GM21390 (cell line): ENCODE data around the gene CD40.

Experiments
- ATAC-seq: cut with Tn5 transposase; IDR thresholded peaks from one replicate; pipeline ENCODE4 v1.9.1; 2021; ENCODE audit not compliant: unreplicated experiment

Gene CD40

DNA sequence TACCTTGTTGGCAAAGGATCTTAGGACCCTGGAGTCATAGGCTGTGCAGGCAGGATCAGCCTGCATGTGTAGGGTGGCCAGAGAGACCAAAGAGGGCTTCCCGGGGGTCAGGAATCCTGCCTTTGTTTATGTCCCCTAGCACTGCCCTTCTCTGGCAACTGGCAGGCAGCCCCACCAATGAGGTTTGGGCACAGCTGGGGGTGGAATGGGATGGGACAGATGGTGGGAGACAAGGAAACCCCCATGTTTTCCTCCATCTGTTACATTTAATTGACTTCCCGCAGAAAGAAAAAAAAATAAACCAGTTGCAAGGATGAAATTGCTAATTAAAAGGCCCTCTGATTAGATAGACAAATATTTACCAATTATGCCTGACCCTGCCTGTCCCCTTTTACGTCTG lies 27.6 kb downstream of the CD40 start:
- ATAC-seq, result no peak

DNA sequence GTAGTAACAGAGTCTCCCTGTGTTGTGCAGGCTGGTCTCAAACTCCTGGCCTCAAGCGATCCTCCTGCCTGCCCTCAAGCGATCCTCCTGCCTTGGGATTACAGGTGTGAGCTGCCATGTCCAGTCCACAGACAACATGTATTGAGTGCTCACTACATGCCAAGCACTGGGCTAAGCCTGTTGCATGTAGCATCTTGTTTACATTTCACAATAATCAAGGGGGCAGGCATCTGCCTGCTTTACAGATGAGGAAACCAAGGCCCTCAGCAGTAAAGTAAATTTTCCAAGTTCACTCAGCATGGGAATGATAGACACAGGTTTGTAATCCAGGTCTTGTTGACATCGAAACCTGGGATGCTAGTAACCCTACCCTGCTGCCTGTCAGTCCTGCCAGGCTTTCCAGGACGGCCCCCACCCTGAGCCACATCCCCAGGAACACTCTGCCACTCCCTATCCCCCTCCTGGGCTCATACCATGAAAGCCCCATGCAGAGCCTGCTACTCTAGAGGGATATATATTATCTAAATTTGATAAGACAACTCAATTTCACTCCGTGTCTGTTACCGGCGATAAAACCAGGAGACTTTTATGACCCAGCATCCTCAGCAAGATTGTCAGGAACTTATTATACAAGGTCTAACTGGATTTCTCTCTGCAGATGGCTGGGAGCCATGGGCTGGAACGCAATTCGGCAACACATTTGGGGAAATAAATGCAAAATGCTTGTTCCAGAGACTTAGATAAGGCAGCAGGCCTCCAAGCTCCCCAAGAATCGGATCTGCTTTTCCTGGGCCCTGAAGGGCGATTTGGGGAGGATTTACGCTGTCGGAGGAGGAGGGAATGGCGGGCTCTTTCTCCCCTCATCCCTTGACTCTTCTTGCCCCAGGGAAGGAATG lies 30.4 kb downstream of the CD40 start:
- no peak for ATAC-seq

DNA sequence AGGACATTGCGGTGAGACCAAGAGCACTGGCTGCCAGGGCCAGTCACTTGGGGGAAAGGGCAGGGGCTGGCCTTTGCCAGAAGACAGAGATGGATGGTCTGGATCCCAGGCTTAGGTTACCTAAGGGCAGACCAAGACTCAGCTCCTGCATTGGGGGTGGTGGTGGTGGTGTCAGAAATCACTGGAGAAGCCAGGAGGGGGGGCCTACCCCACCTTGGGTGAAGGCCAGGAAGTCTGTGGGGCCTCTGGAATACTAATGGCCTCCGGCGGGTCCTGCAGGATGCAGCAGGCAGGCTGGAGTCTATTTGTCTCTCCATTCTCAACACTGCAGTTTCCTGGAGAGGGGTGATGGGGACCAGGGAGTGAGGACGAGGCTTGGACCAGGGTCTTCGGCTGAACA lies 32.8 kb downstream of the CD40 start:
- ATAC-seq, result no peak

DNA sequence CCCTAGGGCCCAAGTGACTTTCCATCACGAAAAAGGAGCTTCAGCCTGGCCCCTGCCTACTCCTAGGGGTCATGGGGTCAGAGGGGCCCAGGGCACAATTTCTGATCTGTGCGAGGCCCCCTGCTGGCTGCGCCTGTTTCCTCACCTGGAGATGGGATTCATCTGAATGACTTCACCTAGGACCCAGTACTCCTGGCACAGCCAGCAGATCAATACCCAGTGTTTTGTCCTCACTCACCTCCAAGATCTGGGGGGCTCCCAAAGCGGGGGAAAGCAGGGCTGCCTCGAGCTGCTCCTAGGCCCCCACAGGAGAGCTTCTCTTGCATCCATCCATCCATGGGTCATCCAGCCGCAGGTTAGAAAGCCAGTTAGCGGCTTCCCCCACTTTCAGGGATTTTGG lies 33.8 kb downstream of the CD40 start:
- ATAC-seq, result no peak

DNA sequence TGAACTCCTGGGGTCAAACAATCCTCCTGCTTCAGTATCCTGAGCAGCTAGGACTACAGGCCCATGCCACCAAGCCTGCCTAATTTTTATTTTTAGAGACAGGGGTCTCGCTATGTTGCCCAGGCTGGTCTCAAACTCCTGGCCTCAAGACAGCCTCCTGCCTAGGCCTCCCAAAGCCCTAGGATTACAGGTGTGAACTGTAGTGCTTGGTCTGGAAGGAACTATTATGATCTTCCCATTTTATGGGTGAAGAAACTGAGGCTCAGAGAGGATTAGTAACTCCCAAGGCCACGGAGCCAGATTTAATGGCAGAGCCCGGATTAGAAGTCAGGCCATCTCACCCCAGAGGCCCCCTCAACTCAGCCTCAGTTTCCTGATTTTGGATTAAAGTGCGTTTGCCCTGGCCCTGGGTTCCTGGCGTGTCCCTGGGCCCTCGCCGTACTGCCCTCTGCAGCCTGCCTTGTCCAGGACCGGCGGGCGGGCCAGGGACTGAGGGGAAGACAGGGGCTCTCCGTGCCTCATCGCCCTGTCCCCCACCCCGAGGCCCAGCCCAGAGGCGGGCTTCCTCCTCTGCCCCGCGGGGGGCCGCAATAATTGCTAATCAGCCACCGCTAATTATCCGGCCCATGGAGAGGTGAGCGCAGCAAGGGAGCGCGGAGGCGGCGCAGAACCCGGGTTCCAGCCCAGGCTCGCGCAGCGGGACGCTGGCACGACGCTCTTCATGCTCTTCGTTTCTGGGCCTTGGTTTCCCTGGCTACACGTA lies 34.9 kb downstream of the CD40 start:
- no peak for ATAC-seq

DNA sequence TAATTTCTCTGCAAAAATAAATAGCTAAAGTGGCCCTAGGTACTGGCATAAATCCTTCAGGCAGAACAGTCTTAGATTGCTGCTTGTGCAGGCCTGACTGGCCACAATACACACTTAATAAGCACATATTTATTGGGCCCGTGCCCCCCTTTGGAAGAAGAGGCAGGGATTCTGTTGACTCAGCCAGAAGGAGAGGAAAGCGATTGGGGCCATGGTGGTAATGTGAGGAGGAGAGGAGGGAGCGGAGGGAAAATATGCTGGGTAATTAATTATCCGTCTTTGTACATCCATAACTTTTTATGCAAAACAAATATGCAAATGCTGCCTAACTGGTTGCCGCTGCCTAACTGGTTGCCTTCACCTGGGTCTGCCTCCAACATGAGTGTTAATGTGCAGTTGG lies 36.2 kb downstream of the CD40 start:
- ATAC-seq, result no peak

DNA sequence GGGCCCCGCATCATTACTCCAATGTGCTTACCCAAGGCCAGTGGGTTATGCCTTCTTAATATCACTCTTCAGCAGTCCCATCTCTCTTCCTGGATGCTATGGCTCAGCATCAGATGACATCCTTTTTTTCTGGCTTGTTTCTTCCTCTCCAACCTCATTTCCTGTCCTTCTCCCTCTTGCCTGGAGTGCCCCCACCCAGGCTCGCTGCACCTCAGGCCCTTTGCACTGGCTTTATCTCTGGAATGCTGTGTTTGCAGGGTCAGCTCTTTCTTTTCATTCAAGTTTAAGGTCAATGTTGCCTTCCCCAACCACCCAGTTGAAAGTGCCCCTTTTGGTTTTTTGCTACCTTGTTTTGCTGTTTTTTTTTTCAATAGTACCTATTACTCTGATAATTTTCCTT lies 36.7 kb downstream of the CD40 start:
- ATAC-seq, result no peak

DNA sequence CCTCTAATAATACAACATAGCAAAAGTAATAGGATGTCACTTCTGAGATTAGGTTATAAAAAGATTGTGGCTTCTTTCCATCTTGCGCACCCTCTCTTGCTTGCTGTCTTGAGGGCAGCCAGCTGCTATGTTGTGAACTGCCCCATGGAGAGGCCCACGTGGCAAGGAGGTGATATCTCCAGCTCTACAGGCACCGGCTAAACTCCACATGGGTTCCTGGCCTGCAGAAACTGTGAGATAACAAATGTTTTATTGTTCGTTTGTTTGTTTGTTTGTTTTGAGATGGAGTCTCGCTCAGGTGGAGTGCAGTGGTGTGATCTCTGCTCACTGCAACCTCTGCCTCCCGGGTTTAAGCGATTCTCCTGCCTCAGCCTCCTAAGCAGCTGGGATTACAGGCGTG lies 38.0 kb downstream of the CD40 start:
- ATAC-seq, result no peak

DNA sequence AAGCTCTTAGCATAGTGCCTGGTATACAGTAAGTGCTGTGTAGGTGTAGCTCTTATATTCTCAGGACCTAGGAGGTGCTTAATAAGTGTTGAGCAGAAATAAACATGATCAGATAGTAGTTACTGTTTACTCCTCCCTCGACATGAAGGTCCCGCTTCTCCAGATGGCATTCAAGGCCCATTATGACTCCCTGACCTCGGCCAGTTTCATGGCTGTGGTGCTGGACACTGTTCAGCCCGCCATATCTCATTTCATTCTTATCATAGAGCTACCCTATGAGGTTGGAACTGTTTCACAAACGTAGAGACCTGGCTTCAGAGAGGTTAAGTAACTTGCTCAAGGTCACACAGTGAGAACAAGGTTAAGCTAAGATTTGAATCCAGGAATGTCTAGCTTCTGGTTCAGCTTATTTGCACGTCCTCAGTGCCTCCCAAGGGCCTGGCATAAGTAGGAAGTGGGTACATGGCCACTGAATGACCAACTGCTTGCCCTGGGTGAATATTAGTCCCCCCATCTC lies 39.0 kb downstream of the CD40 start:
- ATAC-seq, result no peak

DNA sequence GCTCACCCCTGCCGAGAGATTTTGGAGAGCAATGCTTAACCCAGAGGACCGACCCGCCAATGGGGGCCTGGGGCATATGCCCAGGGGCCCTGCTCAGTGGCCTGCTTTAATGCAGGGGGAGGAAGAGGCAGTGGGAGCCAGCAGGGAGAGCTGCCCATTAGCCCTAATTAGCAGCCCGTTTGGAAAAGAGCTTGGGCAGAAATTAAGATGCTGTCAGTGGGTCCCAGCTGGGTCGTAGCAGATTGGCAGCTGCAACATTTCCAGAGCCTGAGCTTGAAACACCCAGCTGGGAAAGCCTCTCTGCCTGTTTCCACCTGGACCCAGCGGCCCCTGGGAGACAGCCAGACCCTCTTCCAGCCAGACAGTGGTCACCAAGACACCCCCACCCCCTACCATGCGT lies 39.5 kb downstream of the CD40 start:
- no peak for ATAC-seq

DNA sequence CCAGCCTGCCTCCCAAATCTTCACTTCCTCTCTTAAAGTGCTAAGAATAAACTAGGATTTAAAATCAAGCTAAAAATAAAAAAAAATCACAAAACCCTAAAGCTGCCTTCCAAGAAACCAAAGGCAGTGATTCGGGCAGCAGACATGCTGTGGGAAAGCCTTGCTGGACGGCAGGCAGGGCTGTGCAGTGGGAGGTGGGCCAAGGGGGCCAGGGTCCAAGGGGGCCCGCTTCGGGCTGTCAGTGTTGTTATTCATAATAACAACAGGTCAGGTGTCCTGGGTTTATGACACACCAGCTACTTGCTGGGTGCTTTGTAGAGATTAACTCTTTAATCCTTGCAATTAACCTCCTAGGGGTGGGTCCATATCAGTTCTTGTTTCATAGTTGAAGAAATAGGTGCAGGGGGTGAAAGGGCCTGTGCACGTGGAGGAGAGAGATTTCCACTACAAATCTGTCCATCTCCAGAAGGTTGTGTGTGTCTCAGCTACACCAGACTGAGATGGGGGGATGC lies 40.4 kb downstream of the CD40 start:
- ATAC-seq, result no peak

DNA sequence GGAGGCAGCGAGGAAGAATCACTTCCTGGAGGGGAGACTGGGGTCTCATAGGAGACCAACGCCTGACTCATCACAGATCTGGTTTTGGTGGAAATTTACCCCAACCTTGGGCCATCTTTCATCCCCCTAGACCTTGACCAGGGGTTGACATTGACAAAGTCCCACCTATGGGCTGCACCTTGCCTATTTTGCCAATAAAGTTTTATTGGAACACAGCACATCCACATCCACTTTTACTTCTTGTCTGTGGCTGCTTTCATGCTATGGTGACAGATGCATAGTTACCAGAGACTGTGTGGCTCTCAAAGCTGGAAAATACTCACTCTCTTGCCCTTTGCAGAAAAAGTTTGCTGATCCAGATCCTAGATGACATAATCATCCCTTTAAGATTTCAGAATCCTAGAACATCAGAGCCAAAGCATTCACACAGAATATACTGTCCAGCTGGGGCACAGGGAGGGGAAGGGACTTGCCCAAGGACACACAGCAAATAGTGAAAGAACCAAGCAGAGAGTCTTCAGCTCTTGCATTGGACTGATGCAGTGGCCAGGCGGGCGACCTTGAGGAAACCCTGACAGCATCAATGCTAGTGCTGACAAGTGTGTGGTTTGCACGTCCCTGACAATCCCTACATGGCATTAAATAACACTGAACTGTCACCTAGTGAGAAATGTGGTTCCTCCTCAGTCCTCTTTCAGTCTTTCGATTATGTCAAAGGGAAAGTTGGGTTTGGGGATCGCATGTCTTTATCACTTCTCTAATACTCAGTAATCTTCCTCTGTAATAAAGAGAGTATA lies 41.2 kb downstream of the CD40 start:
- no peak for ATAC-seq

DNA sequence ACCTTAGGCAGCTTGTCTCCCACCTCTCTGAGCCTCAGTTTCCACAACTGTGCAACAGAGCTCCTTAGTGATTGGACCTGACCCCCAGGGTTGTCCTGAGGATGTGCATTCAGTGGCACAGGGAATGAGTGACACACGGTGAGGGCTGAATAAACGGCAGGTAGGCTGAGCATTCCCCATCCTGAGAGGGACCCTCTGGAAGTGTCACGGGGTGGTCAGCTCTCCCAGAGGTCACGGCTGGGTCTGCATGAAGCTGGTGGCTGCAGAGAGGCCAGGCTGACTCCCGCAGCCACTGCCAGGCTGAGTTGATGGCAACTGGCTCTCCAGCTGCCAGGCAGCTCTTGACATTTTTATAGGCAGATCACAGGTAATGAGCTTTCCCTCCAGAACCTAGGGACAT lies 42.5 kb downstream of the CD40 start:
- ATAC-seq, result no peak

DNA sequence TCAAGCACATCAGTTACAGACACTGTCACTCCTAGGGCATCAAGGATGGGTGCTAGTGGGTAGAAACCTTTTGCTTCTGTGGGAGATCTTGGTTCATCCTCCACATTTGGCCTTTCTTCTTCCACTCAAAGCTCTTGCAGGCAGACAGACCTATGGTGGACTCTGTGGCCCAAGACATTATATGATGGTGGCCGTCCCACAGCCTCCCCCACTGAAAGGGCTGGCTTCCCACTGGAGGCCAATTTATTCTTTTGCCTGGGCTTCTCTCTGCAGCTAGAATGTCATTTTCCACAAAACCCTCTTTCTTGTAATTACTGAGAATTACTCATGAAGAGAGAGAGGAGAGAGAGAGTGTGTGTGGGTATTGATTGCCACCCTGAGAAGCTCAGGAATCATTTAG lies 43.8 kb downstream of the CD40 start:
- ATAC-seq, result no peak

DNA sequence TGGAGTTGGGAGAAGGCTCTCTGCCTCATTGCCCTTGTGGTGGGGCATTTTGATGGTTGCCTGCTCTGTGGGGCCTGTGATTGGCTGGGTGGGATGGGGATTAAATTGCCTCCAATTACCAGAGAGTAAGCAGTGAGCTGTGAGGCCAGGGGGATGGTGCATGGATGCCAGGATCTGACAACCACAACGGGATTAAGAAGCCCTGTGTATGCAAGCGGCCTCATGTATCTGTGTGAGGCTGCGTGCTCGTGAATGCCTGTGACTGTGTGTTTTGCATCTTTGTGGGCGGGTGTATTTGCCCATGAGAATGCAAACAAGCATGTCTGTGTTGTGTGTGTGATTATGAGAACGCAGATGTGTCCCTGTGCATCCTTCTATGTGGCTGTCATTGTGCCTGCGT lies 46.1 kb downstream of the CD40 start:
- ATAC-seq, result no peak

DNA sequence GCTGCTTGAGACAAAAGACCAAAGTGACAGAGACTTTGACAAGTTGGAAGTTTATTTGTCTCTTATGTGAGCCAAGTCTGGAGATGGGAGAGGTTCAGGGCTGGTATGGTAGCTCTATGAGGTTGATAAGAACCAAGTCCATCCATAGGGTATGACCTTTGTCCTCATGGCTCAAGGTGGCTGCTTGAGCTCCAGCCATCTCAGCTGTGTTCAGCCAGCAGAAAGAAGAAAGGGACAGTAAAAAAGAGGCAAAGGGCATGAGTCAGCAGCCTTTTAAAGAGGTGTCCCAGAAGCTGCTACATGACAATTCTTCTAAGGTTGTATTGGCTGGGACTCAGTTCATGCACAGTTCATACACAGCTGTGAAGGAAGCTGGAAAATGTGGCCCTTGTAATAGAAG lies 49.0 kb downstream of the CD40 start:
- no peak for ATAC-seq

DNA sequence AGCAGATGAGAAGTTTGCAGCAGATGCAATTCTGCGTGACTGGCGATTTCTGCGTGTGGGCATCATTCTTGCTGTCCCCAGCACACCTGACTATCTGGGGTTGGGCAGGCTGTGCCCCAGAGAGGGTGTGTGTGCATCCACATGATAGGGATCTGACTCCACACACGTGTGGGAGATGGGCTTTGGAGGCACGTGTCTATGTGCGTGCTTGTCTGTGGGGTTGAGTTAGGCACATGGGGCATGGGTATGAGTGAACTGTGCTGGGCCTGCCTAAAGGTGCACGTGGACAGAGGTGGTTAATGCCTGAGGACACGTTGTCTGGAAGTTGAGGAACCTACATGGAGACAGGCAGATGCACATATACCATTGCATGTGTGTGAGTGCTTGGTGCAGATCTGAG lies 50.3 kb downstream of the CD40 start:
- no peak for ATAC-seq

DNA sequence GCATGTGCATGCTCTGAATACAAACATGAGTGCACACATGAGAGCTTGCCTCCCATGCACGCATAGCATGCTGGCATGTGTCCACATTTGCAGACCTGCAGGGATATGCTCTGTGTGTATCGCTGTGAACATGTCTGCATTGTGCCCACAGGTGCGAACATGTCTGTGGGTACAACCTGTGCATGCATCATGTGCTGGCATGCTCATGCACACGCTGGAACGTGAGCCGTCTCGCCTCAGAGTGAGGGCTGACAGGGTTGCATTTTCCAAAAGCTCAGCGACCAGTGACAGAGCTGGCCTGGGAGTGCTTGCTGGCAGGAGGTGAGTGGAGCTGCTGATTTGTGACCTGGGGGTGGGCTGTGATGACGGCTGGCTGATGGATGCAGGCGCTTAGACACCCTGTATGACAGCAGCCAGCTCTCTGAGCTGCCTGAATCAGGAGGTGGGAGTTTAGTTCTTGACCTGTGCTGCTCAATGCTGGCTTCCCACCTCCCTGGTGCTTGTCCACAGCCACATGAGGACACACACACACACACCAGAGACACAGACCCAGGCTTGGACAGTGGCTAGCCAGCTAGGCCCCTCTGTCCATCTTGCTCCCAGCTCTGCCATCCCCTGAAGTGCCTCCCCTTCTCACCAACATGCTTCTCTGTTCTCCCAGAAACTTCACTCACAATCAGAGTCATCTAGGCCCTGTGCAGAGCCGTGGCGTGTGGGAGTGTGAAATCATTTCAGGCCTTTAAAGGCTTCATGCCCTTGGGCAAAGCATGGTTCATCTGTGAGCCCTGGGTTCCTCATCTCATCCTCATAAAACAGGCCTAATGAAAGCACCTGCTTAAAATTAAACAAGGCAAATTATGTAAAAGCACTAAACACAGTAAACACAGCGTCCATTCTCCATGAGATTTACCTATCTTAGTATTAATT lies 51.4 kb downstream of the CD40 start:
- ATAC-seq, result no peak

DNA sequence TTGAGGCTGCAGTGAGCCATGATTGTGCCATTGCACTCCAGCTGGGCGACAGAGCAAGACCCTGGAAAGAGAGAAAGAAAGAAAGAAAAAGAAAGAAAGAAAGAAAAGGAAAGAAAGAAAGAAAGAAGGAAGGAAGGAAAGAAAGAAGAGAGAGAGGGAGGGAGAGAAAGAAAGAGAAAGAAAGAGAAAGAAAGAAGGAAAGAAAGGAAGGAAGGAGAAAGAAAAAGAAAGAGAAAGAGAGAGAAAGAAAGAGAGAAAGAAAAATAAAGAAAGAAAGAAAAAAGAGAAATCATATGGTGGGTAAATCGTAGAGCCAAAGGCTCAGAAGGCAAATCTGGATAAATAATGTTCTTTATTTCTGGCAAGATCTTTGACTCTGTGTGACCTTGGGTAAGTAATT lies 53.4 kb downstream of the CD40 start:
- no peak for ATAC-seq

DNA sequence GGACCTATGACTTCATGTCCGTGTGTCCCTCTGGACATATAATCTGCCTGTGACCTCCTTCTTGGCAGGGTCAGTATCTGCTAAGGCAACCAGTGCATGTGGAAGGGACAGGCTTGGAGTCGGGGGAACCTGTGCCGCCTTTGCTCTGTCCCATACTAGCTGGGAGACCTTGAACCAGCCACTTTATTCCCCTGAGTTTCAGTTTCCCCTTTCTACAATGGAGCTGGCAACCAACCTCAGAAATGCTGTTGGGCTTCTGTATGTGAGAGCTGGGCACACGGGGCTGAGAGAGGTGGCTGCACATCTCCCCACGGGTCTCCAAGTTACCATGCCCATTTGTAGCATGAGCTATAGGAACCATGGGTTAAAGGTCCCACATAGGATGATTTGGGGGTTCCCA lies 53.8 kb downstream of the CD40 start:
- no peak for ATAC-seq
